ENCODE data around the gene SNAPC2. TPM values are rescaled to one million over a fixed set of nuclear protein-coding genes. Genes with fewer than 3 reads are reported as not detected.
A peak's percentile ranks its signal among the peaks of the same experiment; 100 is the strongest.

Gene SNAPC2
- total RNA-seq, 1 experiment from 2014 or later: 23.2 TPM

DNA sequence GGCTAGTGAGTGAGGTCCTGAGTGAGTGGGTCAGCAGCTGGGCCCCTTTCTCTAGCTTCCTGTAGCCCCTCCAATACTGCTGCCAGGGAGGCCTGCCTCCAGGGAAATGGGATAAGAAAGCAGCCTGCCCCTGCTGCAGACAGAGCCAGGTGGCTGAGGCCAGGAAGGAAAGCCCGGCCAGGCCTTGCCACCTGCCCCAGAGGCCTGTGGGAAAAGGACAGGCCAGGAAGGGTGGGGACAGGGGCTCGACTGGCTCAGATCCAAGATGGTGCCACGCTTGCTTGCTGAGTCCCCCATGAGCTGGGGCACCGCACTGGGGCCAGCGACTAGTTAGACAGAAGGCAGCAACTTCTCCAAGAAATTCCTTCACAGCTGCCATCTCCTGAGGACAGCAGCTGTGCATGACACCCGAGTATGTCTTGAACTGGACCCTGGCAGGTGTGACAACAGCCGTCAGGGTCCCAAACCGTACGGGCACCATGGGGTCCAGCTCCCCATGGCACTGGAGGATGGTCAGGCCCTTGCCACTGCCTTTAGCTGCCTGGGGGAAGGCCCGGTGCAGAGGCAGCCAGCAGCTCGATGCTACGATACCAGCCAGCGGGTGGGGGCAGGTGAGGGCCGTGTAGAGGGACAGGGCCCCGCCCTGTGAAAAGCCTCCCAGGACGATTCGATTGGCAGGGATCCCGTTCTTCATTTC is 40.9 kb upstream of the SNAPC2 start (continued):
- TF ChIP-seq, protein P1, sequence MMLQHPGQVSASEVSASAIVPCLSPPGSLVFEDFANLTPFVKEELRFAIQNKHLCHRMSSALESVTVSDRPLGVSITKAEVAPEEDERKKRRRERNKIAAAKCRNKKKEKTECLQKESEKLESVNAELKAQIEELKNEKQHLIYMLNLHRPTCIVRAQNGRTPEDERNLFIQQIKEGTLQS (CRISPR knock-in tag; conservative IDR thresholded peaks at IDR 0.05): no peak
- TF ChIP-seq NFYB (CRISPR knock-in tag; conservative IDR thresholded peaks at IDR 0.05; ENCODE audit: low read depth) (no peak), CBFB (CRISPR knock-in tag; IDR thresholded peaks at IDR 0.05; ENCODE audit: low read depth) (no peak), ZNF317 (CRISPR knock-in tag; IDR thresholded peaks at IDR 0.05; ENCODE audit: borderline replicate concordance, low read depth) (no peak), FOXP1 (CRISPR knock-in tag; IDR thresholded peaks at IDR 0.05; ENCODE audit: borderline replicate concordance) (no peak)
- TF ChIP-seq, protein P2, sequence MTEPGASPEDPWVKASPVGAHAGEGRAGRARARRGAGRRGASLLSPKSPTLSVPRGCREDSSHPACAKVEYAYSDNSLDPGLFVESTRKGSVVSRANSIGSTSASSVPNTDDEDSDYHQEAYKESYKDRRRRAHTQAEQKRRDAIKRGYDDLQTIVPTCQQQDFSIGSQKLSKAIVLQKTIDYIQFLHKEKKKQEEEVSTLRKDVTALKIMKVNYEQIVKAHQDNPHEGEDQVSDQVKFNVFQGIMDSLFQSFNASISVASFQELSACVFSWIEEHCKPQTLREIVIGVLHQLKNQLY (CRISPR knock-in tag; IDR thresholded peaks at IDR 0.05): no peak

DNA sequence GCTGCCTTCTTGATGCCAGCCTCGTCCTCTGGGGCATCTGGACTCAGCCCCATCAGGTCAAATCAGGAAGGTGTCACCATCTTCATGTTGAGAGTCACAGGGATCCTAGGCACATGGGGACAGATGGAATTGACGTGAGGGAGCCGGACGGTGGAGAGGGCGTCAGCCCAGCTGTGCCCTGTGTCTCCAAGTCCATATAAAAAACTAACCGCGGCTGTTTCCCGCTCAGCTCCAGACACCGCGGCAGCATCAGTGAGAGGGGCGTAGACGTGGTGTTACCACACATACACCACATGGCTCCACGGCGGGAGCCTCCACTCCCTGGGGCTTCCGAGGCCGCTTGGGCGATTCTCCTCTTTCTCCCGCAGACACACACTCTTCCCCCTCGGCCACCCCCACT is 40.3 kb upstream of the SNAPC2 start:
- ChIA-PET POLR2A (no interaction called here), CTCF (interaction anchor here (0.9 to 1.4 kb wide), 3 partner anchors 11 to 29 kb away, joined by 3 to 9 read pairs (median 4); no protein-coding TSS in a partner anchor)
- 0 out of 2 replicates have a peak, but pooled peaks have one; percentile 61 for TF ChIP-seq HMGA2 (CRISPR knock-in tag; IDR thresholded peaks at IDR 0.05)
- TF ChIP-seq, protein P3, sequence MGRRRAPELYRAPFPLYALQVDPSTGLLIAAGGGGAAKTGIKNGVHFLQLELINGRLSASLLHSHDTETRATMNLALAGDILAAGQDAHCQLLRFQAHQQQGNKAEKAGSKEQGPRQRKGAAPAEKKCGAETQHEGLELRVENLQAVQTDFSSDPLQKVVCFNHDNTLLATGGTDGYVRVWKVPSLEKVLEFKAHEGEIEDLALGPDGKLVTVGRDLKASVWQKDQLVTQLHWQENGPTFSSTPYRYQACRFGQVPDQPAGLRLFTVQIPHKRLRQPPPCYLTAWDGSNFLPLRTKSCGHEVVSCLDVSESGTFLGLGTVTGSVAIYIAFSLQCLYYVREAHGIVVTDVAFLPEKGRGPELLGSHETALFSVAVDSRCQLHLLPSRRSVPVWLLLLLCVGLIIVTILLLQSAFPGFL (CRISPR knock-in tag; IDR thresholded peaks at IDR 0.05; ENCODE audit: borderline replicate concordance): no peak
- H3K9me3 Mint-ChIP-seq: peaks cover 6% of the 10 kb centered on the region
- H3K4me3 Mint-ChIP-seq: no peak overlapping the region
- no peaks in the 10 kb centered on the region; the same call in 1 of the 2 replicates for H3K4me1 Mint-ChIP-seq
- DNase-seq (ENCODE audit: low spot score): no peak
- no peaks in the 10 kb centered on the region for H3K36me3 Mint-ChIP-seq
- H3K27ac Mint-ChIP-seq: no peak overlapping the region
- no peak; the same call in 1 of the 2 replicates for ATAC-seq
- peaks cover 24% of the 10 kb centered on the region for H3K27me3 Mint-ChIP-seq (ENCODE audit: low read depth)

DNA sequence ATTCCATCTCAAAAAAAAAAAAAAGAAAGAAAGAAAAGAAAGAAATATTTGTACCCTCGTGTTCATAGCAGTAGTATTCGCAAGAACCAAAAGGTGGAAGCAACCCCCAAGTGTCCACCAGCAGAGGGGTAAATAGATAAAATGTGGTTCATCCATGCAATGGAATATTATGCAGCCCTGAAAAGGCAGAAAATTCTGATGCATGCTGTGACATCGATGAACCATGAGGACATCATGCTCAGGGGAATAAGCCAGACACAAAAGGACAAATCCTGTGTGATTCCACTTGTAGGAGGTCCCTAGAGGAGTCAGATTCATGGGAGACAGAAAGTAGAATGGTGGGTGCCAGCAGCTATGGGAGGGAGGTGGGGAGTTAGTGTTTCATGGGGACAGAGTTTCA is 38.2 kb upstream of the SNAPC2 start:
- no peaks in the 10 kb centered on the region; the same call in 1 of the 2 replicates for H3K4me1 Mint-ChIP-seq
- H3K27ac Mint-ChIP-seq: no peak overlapping the region
- ATAC-seq: no peak
- ChIA-PET POLR2A (no interaction called here), CTCF (interaction anchor here (1.1 to 3.9 kb wide), 3 partner anchors 13 to 35 kb away, joined by 3 to 21 read pairs (median 5); no protein-coding TSS in a partner anchor)
- peaks cover 24% of the 10 kb centered on the region for H3K27me3 Mint-ChIP-seq (ENCODE audit: low read depth)
- no peak for DNase-seq (ENCODE audit: low spot score)
- TF ChIP-seq, protein P4, sequence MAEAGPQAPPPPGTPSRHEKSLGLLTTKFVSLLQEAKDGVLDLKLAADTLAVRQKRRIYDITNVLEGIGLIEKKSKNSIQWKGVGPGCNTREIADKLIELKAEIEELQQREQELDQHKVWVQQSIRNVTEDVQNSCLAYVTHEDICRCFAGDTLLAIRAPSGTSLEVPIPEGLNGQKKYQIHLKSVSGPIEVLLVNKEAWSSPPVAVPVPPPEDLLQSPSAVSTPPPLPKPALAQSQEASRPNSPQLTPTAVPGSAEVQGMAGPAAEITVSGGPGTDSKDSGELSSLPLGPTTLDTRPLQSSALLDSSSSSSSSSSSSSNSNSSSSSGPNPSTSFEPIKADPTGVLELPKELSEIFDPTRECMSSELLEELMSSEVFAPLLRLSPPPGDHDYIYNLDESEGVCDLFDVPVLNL (CRISPR knock-in tag; IDR thresholded peaks at IDR 0.05; ENCODE audit: borderline replicate concordance, low read depth): no peak
- TF ChIP-seq IRF2 (CRISPR knock-in tag; IDR thresholded peaks at IDR 0.05; ENCODE audit: borderline replicate concordance, low read depth) (no peak), ZNF416 (CRISPR knock-in tag; IDR thresholded peaks at IDR 0.05) (no peak), MXD4 (CRISPR knock-in tag; IDR thresholded peaks at IDR 0.05; ENCODE audit: borderline replicate concordance) (no peak), EMX1 (CRISPR knock-in tag; IDR thresholded peaks at IDR 0.05) (no peak), PRRX2 (CRISPR knock-in tag; IDR thresholded peaks at IDR 0.05) (no peak)
- TF ChIP-seq, protein P5, sequence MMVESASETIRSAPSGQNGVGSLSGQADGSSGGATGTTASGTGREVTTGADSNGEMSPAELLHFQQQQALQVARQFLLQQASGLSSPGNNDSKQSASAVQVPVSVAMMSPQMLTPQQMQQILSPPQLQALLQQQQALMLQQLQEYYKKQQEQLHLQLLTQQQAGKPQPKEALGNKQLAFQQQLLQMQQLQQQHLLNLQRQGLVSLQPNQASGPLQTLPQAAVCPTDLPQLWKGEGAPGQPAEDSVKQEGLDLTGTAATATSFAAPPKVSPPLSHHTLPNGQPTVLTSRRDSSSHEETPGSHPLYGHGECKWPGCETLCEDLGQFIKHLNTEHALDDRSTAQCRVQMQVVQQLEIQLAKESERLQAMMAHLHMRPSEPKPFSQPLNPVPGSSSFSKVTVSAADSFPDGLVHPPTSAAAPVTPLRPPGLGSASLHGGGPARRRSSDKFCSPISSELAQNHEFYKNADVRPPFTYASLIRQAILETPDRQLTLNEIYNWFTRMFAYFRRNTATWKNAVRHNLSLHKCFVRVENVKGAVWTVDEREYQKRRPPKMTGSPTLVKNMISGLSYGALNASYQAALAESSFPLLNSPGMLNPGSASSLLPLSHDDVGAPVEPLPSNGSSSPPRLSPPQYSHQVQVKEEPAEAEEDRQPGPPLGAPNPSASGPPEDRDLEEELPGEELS (CRISPR knock-in tag; IDR thresholded peaks at IDR 0.05): no peak
- TF ChIP-seq, protein P6, sequence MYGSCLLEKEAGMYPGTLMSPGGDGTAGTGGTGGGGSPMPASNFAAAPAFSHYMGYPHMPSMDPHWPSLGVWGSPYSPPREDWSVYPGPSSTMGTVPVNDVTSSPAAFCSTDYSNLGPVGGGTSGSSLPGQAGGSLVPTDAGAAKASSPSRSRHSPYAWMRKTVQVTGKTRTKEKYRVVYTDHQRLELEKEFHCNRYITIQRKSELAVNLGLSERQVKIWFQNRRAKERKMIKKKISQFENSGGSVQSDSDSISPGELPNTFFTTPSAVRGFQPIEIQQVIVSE (CRISPR knock-in tag; IDR thresholded peaks at IDR 0.05; ENCODE audit: borderline replicate concordance): no peak
- TF ChIP-seq, protein P7, sequence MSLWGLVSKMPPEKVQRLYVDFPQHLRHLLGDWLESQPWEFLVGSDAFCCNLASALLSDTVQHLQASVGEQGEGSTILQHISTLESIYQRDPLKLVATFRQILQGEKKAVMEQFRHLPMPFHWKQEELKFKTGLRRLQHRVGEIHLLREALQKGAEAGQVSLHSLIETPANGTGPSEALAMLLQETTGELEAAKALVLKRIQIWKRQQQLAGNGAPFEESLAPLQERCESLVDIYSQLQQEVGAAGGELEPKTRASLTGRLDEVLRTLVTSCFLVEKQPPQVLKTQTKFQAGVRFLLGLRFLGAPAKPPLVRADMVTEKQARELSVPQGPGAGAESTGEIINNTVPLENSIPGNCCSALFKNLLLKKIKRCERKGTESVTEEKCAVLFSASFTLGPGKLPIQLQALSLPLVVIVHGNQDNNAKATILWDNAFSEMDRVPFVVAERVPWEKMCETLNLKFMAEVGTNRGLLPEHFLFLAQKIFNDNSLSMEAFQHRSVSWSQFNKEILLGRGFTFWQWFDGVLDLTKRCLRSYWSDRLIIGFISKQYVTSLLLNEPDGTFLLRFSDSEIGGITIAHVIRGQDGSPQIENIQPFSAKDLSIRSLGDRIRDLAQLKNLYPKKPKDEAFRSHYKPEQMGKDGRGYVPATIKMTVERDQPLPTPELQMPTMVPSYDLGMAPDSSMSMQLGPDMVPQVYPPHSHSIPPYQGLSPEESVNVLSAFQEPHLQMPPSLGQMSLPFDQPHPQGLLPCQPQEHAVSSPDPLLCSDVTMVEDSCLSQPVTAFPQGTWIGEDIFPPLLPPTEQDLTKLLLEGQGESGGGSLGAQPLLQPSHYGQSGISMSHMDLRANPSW (CRISPR knock-in tag; conservative IDR thresholded peaks at IDR 0.05; ENCODE audit: low read depth): no peak
- TF ChIP-seq, protein P8, sequence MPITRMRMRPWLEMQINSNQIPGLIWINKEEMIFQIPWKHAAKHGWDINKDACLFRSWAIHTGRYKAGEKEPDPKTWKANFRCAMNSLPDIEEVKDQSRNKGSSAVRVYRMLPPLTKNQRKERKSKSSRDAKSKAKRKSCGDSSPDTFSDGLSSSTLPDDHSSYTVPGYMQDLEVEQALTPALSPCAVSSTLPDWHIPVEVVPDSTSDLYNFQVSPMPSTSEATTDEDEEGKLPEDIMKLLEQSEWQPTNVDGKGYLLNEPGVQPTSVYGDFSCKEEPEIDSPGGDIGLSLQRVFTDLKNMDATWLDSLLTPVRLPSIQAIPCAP (CRISPR knock-in tag; IDR thresholded peaks at IDR 0.05): no peak
- TF ChIP-seq, protein P9, sequence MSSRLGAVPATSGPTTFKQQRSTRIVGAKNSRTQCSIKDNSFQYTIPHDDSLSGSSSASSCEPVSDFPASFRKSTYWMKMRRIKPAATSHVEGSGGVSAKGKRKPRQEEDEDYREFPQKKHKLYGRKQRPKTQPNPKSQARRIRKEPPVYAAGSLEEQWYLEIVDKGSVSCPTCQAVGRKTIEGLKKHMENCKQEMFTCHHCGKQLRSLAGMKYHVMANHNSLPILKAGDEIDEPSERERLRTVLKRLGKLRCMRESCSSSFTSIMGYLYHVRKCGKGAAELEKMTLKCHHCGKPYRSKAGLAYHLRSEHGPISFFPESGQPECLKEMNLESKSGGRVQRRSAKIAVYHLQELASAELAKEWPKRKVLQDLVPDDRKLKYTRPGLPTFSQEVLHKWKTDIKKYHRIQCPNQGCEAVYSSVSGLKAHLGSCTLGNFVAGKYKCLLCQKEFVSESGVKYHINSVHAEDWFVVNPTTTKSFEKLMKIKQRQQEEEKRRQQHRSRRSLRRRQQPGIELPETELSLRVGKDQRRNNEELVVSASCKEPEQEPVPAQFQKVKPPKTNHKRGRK (CRISPR knock-in tag; IDR thresholded peaks at IDR 0.05; ENCODE audit: borderline replicate concordance): no peak
- H3K36me3 Mint-ChIP-seq: no peaks in the 10 kb centered on the region
- H3K9me3 Mint-ChIP-seq: peaks cover 6% of the 10 kb centered on the region
- no peak overlapping the region for H3K4me3 Mint-ChIP-seq

All from WTC11 (cell line).